ENCODE results near the gene EPHA2.

EPHA2 gene

DNA sequence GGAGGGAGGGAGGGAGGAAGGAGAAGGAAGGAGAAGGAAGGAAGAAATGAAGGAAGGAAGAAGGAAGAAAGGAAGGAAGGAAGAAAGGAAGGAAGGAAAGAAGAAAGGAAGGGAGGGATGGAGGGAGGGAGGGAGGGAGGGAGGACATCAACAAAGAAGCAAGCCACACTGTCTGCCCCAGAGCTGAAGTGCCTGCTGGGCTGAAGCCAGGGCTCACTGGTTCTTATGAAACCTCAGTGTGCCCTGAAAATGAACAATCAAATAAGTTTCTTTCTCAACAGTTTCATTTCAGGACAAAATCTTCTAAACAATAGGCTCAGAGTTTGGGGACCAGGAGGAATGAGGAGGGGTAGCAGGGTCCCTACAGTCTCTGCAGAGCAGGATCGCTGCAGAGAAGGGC, 35.4 kb upstream of the EPHA2 start:
- H3K4me3 ChIP-seq (ENCODE audit: low read length) = no peak overlapping the region
- DNase-seq (ENCODE audit: low read depth) = no peak
- TF ChIP-seq, protein P1, sequence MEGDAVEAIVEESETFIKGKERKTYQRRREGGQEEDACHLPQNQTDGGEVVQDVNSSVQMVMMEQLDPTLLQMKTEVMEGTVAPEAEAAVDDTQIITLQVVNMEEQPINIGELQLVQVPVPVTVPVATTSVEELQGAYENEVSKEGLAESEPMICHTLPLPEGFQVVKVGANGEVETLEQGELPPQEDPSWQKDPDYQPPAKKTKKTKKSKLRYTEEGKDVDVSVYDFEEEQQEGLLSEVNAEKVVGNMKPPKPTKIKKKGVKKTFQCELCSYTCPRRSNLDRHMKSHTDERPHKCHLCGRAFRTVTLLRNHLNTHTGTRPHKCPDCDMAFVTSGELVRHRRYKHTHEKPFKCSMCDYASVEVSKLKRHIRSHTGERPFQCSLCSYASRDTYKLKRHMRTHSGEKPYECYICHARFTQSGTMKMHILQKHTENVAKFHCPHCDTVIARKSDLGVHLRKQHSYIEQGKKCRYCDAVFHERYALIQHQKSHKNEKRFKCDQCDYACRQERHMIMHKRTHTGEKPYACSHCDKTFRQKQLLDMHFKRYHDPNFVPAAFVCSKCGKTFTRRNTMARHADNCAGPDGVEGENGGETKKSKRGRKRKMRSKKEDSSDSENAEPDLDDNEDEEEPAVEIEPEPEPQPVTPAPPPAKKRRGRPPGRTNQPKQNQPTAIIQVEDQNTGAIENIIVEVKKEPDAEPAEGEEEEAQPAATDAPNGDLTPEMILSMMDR (conservative IDR thresholded peaks at IDR 0.05; ENCODE audit: low read depth, low read length) = no peak

DNA sequence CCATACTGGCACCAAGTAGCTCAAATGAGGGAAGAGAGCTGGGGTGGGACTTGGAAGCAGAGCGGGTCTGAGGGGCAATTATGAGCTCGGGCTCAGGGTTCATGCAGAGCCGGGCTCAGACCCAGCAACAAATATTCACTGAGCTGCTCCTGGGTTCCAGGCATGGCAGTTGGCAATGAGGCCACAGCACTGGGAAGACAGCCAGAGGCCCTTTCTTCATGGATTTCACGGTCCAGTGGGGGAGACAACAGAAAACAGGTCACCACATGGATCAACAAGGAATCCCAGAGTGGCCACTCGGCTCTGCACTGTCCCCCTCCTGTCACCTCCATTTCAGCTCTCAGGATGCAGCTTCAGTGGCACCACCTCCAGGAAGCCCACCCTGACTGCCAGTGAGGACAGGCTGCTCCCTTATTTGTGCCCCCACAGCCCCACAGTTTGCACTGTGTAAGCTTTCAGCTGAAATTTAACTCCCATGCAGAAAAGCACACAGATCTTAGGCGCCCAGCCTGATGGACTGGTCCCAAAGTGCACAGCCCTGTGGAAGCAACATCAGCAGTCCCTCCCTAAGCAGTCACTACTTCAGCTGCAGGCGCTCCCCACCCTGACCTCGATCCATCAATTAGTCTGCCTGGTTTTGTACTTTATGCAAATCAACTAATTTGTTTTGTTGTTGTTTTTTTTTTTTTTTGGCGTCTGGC, 34.2 kb upstream of the EPHA2 start:
- H3K4me3 ChIP-seq (ENCODE audit: low read length) = no peak overlapping the region
- DNase-seq (ENCODE audit: low read depth) = no peak
- TF ChIP-seq, protein P1 (conservative IDR thresholded peaks at IDR 0.05; ENCODE audit: low read depth, low read length) = no peak

DNA sequence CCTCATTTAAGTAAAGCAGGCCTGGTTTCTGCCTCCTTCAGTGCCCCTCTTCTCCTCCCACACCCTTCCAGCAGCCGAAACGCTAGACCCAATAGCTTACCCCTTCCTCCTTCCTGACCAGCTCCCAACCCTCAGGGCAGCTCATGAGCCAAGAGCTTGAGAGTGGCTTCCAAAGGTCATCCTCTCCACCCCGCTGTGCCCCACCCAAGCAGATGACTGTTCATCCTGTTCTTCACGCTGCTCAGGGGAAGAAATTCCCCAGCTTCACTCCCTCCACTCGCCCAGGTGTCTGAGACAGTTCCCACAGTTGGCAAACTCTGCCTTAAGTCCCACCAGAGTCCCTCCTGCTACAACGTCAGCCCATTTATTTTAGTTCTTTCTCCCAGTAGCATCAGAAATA, 33.1 kb upstream of the EPHA2 start:
- TF ChIP-seq, protein P1 (conservative IDR thresholded peaks at IDR 0.05; ENCODE audit: low read depth, low read length) = no peak
- DNase-seq (ENCODE audit: low read depth) = no peak
- H3K4me3 ChIP-seq (ENCODE audit: low read length) = no peak overlapping the region

DNA sequence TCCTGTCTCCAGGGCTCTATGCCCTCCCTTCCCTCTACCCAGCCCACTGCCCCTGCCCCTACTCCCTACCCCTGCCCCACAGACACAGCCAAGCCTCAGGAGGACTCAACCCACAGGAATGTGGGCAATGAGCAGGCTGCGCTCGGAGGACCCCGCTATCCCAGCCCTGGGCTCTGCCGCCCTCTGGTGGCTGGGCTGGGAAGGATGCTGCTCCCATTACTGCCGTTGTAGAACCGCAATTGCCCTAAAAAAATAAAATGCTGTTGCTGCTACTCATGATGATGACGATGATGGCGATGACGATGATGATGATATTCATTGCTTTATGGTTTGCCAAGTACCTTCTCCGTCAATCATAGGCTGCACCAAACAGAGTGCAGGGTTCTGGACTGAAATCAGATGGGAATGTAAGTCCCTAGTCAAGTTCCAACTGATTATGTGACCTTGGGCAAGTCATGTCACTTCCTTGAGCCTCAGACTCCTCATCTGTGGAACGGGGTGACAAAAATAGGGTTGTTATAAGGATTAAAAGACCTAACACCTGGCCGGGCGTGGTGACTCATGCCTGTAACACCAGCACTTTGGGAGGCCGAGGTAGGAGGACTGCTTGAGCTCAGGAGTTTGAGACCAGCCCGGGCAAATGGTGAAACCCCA, 32.0 kb upstream of the EPHA2 start:
- TF ChIP-seq, protein P1 (conservative IDR thresholded peaks at IDR 0.05; ENCODE audit: low read depth, low read length) = peak; percentile 95
- no peak overlapping the region for H3K4me3 ChIP-seq (ENCODE audit: low read length)
- DNase-seq (ENCODE audit: low read depth) = no peak

DNA sequence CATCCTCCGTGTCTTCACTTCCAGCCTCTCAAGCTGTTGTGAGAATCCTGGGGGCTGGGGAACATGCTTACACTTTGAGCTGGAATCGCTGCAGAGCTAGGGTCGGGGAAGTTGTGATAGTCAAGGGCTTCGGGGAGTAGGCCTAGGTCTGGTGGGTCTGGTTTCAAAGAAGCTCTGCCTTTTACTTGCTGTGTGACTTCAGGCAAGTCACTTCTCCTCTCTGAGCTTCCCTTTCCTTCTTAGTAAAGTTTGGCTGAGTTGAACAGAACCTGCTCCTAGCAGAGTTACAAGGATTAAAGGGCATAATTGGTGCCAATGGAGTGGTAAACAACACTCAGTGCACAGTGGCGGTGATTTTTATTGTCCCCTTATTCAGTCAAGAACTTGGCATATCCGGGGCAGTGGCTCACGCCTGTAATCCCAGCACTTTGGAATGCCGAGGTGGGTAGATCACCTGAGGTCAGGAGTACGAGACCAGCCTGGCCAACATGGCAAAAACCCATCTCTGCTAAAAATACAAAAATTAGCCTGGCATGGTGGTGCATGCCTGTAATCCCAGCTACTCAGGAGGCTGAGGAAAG, 30.9 kb upstream of the EPHA2 start:
- DNase-seq (ENCODE audit: low read depth) = no peak
- TF ChIP-seq, protein P1 (conservative IDR thresholded peaks at IDR 0.05; ENCODE audit: low read depth, low read length) = no peak
- no peak overlapping the region for H3K4me3 ChIP-seq (ENCODE audit: low read length)

DNA sequence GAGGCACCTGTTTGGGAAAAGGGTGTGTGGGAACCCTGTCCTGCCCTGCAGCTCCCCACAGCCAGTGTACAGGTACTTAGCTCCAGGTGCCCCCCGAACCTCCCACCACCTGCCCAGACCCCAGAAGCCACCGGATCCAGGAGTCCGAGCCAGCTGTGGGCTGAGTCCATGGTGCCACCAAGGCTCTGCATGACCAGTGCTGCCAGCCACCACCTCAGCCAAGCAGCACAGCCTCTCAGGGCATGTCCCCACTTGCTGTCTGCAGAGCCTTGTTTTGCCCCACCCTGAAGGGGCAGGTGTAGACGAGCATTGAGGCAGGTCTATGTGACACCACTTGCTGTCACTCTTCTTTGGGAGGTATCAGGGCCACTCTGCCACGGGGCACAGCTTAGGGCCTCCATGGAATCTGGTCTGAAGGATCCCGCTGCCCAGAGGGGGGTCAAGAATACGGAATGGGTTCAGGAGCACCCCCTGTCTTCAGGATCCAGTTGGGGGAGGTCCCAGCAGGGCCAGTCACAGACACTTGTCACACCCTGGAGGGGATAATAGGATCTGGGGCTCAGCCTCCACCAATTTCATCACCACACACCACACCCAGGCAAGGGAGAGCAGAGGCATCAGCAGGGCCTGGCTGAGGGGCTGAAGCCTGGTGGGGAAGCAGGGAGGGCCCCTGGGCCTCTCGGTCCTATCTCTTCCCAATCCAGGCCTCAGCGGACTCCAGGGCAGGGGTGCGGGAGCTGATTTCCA, 28.9 kb upstream of the EPHA2 start:
- H3K4me3 ChIP-seq (ENCODE audit: low read length) = no peak overlapping the region
- DNase-seq (ENCODE audit: low read depth) = no peak
- TF ChIP-seq, protein P1 (conservative IDR thresholded peaks at IDR 0.05; ENCODE audit: low read depth, low read length) = no peak
